Endothelial cell of umbilical vein (primary cell): ENCODE results near the gene TMEM253. TPM values are rescaled to one million over a fixed set of nuclear protein-coding genes. Genes with fewer than 3 reads are reported as not detected.

Source experiments
- BruUV-seq: library from RNA; stranded (reverse); fragments of 400-500 nt; replicated peaks from 2 replicates; lab custom pipeline; 2021; lab: Mats Ljungman, UMichigan
- CTCF ChIA-PET: fragments of 300-600, 350-600 bp; sonication (Branson Sonifier 250); formaldehyde crosslinking; loops from one replicate; lab custom pipeline; 2021; ENCODE audit warnings: antibody characterized with exemption, inconsistent platforms; lab: Charles Lee
- POLR2A ChIA-PET: fragments of 300-600, 350-600 bp; sonication (Branson Sonifier 250); formaldehyde crosslinking; loops from one replicate; lab custom pipeline; 2021; ENCODE audit warnings: antibody characterized with exemption, inconsistent platforms; lab: Charles Lee
- DNase-seq: peaks from one replicate; pipeline ENCODE4 v3.0.0-alpha.2; 2011; ENCODE audit warnings: low read depth, low spot score
- FAIRE-seq: peaks from 2 replicates; lab custom pipeline; 2011; peaks lifted over from hg19 to GRCh38; lab: Jason Lieb, UNC
- H2AFZ ChIP-seq: 2 replicates; pipeline ENCODE4 v1.6.0; 2012; ENCODE audit warnings: low read depth, low read length, control low read depth, inconsistent platforms
- H3K27ac ChIP-seq: 2 replicates; pipeline ENCODE4 v1.5.1; 2011; ENCODE audit warnings: low read depth, mild to moderate bottlenecking, control low read depth, low read length, moderate library complexity; ENCODE audit not compliant: insufficient read depth
- H3K27me3 ChIP-seq, 2 experiments: 2 replicates each; pipeline versions ENCODE4 v1.6.0 to v1.6.1; 2011; ENCODE audit warnings: low read length in 2 of 2, mixed read lengths in 1 of 2; ENCODE audit not compliant: control insufficient read depth in 2 of 2, insufficient read depth in 2 of 2
- H3K36me3 ChIP-seq, 2 experiments: 2 replicates in 1 of 2; 3 replicates in 1 of 2; pipeline ENCODE4 v1.5.1; 2011; ENCODE audit warnings: low read length in 2 of 2, mild to moderate bottlenecking in 1 of 2, moderate library complexity in 1 of 2; ENCODE audit not compliant: control insufficient read depth in 2 of 2, insufficient read depth in 2 of 2; ENCODE audit errors: extremely low read depth in 1 of 2
- H3K4me1 ChIP-seq: 3 replicates; pipeline ENCODE4 v1.5.1; 2011; ENCODE audit warnings: mild to moderate bottlenecking, low read length; ENCODE audit not compliant: control insufficient read depth, insufficient read depth; ENCODE audit errors: extremely low read depth
- H3K4me2 ChIP-seq: 2 replicates; pipeline ENCODE4 v1.6.1; 2011; ENCODE audit warnings: low read length, control low read depth, mixed read lengths; ENCODE audit not compliant: insufficient read depth
- H3K4me3 ChIP-seq, 3 experiments: fragments of 200-600 bp in 1 of 3; sonication (generic), shearing (Covaris generic) in 1 of 3; replicated peaks in 1 of 3; 2 replicates each; pipeline ENCODE4 v1.5.1; 2011 to 2016; ENCODE audit warnings: control low read depth in 3 of 3, low read length in 3 of 3, mild to moderate bottlenecking in 2 of 3, inconsistent platforms in 1 of 3, low read depth in 1 of 3, moderate library complexity in 1 of 3; ENCODE audit not compliant: insufficient read depth in 1 of 3
- H3K79me2 ChIP-seq: 2 replicates; pipeline ENCODE4 v1.6.0; 2012; ENCODE audit warnings: low read length, inconsistent platforms; ENCODE audit not compliant: control insufficient read depth, insufficient read depth
- H3K9ac ChIP-seq: replicated peaks from 2 replicates; pipeline ENCODE3; 2011; ENCODE audit warnings: low read length, control low read depth; ENCODE audit not compliant: insufficient read depth; ENCODE audit errors: extremely low read depth
- H3K9me1 ChIP-seq: replicated peaks from 3 replicates; pipeline ENCODE4 v1.6.0; 2011; ENCODE audit warnings: mild to moderate bottlenecking, low read length; ENCODE audit not compliant: control insufficient read depth, insufficient read depth; ENCODE audit errors: extremely low read depth
- H3K9me3 ChIP-seq: replicated peaks from 2 replicates; pipeline ENCODE4 v1.5.1; 2012; ENCODE audit warnings: low read length, inconsistent platforms; ENCODE audit not compliant: control insufficient read depth, insufficient read depth
- H4K20me1 ChIP-seq: replicated peaks from 2 replicates; pipeline ENCODE3; 2011; ENCODE audit warnings: mild to moderate bottlenecking, low read length; ENCODE audit not compliant: control insufficient read depth, insufficient read depth; ENCODE audit errors: extremely low read depth
- EZH2 ChIP-seq: IDR thresholded peaks from 2 replicates; pipeline ENCODE4 v1.6.1; 2012; ENCODE audit warnings: borderline replicate concordance, low read depth, mild to moderate bottlenecking, moderate library complexity, low read length, inconsistent platforms; ENCODE audit not compliant: severe bottlenecking
- FOS ChIP-seq: IDR thresholded peaks from 2 replicates; pipeline ENCODE4 v1.6.1; 2011; ENCODE audit warnings: mild to moderate bottlenecking, low read length, moderate library complexity, borderline replicate concordance; ENCODE audit not compliant: insufficient read depth
- GATA2 ChIP-seq: IDR thresholded peaks from 2 replicates; pipeline ENCODE4 v1.7.0; 2011; ENCODE audit warnings: low read depth, mild to moderate bottlenecking, moderate library complexity, mixed read lengths, low read length; ENCODE audit not compliant: insufficient read length, insufficient read depth
- JUN ChIP-seq: IDR thresholded peaks from 2 replicates; pipeline ENCODE4 v1.6.1; 2011; ENCODE audit warnings: borderline replicate concordance, low read depth; ENCODE audit not compliant: insufficient read length, insufficient read depth
- MYC ChIP-seq: IDR thresholded peaks from one replicate; pipeline ENCODE4 v1.6.1; 2011; ENCODE audit warnings: mild to moderate bottlenecking, low read depth, low read length
- POLR2A ChIP-seq: IDR thresholded peaks from 2 replicates; pipeline ENCODE4 v1.6.1; 2012; ENCODE audit warnings: low read depth, mild to moderate bottlenecking, control low read depth, low read length
- POLR2AphosphoS5 ChIP-seq: IDR thresholded peaks from 2 replicates; pipeline ENCODE4 v1.6.1; 2012; ENCODE audit warnings: low read depth, mild to moderate bottlenecking, control low read depth, low read length, moderate library complexity; ENCODE audit not compliant: insufficient read depth
- dilution Hi-C: fragments of 300-500 bp; cut with MboI; formaldehyde crosslinking; loops from one replicate; pipeline ENCODE4 v1.15.0; 2019; ENCODE audit warnings: low sequenced_read_pairs; ENCODE audit not compliant: extremely low pct_ligation_motif_present
- intact Hi-C: fragments of 100-400 bp; cut with micrococcal nuclease; formaldehyde crosslinking; loops from one replicate; pipeline ENCODE4 v1.10.0; 2022
- polyA plus RNA-seq, 4 experiments: library from polyadenylated mRNA; depleted of rRNA in 3 of 4; stranded (reverse) in 3 of 4; unstranded in 1 of 4; fragments of >200 nt; gene quantifications; 2 replicates each; pipeline versions ENCODE4 v1.2.1 to v1.2.3, GENCODE V29; 2011 to 2012; ENCODE audit warnings: missing spikeins in 1 of 4
- total RNA-seq: library from RNA; stranded (reverse); gene quantifications from 2 replicates; pipeline ENCODE4 v1.2.3, GENCODE V29; 2021
- TF ChIP-seq, protein P1 (sequence below), 2 donors: IDR thresholded peaks; 1 replicate in 1 of 2; 2 replicates in 1 of 2; pipeline ENCODE4 v1.5.1; 2011; ENCODE audit warnings: low read length in 2 of 2, mild to moderate bottlenecking in 2 of 2, moderate library complexity in 2 of 2, control low read depth in 1 of 2, inconsistent platforms in 1 of 2, low read depth in 1 of 2; ENCODE audit not compliant: insufficient read depth in 1 of 2; ENCODE audit errors: extremely low read depth in 1 of 2
- TF ChIP-seq, protein P2 (sequence below): IDR thresholded peaks from 2 replicates; pipeline ENCODE4 v1.6.1; 2011; ENCODE audit not compliant: insufficient read depth, insufficient read length

TMEM253 gene
- total and polyA plus RNA-seq, 2 donors (not counting 3 experiments of a cell fraction or from before 2014, with no cell fraction given): 0.25 TPM; not detected in 1

- H3K4me3 ChIP-seq: no peak overlapping the region
Observed at GRCh38 chr14:21133901-21134300, 33.0 kb downstream of the TMEM253 start.

More at GRCh38 chr14:21133901-21134300, 33.0 kb downstream of the TMEM253 start:
- Histone ChIP-seq H3K27me3 (no peaks in the 10 kb centered on the region), H3K27ac (no peak overlapping the region), H3K36me3 (no peaks in the 10 kb centered on the region), H3K79me2 (no peaks in the 10 kb centered on the region), H4K20me1 (no peaks in the 10 kb centered on the region), H3K4me2 (no peak overlapping the region), H2AFZ (no peak overlapping the region), H3K4me1 (no peaks in the 10 kb centered on the region), H3K9me3 (no peaks in the 10 kb centered on the region), H3K9me1 (no peaks in the 10 kb centered on the region), H3K9ac (no peak overlapping the region)
- ChIA-PET CTCF (interaction anchor here (3.3 kb wide), 1 partner anchor 10 kb away, joined by 22 read pairs; no protein-coding TSS in a partner anchor), POLR2A (no interaction called here)
- DNase-seq: no peak
- intact Hi-C loops (no loop called here), dilution Hi-C loops (no loop called here)
- BruUV-seq: no TSS peak
- FAIRE-seq: no peak
- TF ChIP-seq MYC: no peak
- TF ChIP-seq GATA2: no peak
- no peak for TF ChIP-seq FOS
- TF ChIP-seq, protein P1, sequence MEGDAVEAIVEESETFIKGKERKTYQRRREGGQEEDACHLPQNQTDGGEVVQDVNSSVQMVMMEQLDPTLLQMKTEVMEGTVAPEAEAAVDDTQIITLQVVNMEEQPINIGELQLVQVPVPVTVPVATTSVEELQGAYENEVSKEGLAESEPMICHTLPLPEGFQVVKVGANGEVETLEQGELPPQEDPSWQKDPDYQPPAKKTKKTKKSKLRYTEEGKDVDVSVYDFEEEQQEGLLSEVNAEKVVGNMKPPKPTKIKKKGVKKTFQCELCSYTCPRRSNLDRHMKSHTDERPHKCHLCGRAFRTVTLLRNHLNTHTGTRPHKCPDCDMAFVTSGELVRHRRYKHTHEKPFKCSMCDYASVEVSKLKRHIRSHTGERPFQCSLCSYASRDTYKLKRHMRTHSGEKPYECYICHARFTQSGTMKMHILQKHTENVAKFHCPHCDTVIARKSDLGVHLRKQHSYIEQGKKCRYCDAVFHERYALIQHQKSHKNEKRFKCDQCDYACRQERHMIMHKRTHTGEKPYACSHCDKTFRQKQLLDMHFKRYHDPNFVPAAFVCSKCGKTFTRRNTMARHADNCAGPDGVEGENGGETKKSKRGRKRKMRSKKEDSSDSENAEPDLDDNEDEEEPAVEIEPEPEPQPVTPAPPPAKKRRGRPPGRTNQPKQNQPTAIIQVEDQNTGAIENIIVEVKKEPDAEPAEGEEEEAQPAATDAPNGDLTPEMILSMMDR (IDR thresholded peaks at IDR 0.05; ENCODE audit: extremely low read depth in 1 of 2, insufficient read depth in 1 of 2, low read depth in 1 of 2, low read length in 2 of 2): no peak
- no peak for TF ChIP-seq EZH2
- no peak for TF ChIP-seq POLR2AphosphoS5
- TF ChIP-seq POLR2A: no peak
- TF ChIP-seq, protein P2, sequence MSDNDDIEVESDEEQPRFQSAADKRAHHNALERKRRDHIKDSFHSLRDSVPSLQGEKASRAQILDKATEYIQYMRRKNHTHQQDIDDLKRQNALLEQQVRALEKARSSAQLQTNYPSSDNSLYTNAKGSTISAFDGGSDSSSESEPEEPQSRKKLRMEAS: no peak
- no peak for TF ChIP-seq JUN
